ENCODE data around the gene IRGM.
"Not testable (repeated sequence)": the region's sequence is repeated elsewhere in the genome, so short reads cannot be mapped to it uniquely, and the experiment has no call there.

IRGM gene

DNA sequence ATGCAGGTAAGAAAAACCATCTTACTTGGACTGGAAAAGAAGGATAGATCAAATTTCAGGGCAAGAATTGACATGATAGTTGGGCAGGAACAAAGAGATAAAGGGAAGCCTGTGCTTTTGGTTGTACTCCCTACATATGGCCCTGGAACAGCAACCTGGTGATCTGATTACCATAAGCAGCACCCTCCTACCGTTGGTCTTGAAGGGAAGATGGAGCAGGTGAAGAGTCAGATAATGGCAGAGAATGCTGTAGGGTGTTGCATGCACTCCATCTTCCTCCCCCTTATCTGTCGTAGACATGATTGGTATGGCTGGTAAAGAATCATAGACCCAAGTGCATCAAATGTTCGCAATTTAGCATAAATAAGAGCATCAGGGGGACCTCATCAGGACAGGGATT, 4.7 kb downstream of the IRGM start:
- TF ChIP-seq, protein P1, sequence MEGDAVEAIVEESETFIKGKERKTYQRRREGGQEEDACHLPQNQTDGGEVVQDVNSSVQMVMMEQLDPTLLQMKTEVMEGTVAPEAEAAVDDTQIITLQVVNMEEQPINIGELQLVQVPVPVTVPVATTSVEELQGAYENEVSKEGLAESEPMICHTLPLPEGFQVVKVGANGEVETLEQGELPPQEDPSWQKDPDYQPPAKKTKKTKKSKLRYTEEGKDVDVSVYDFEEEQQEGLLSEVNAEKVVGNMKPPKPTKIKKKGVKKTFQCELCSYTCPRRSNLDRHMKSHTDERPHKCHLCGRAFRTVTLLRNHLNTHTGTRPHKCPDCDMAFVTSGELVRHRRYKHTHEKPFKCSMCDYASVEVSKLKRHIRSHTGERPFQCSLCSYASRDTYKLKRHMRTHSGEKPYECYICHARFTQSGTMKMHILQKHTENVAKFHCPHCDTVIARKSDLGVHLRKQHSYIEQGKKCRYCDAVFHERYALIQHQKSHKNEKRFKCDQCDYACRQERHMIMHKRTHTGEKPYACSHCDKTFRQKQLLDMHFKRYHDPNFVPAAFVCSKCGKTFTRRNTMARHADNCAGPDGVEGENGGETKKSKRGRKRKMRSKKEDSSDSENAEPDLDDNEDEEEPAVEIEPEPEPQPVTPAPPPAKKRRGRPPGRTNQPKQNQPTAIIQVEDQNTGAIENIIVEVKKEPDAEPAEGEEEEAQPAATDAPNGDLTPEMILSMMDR (IDR thresholded peaks at IDR 0.05; ENCODE audit: borderline replicate concordance, insufficient read depth, low read depth, low read length), result no peak
- H3K4me3 ChIP-seq (ENCODE audit: low read depth, low read length), result no peak overlapping the region

DNA sequence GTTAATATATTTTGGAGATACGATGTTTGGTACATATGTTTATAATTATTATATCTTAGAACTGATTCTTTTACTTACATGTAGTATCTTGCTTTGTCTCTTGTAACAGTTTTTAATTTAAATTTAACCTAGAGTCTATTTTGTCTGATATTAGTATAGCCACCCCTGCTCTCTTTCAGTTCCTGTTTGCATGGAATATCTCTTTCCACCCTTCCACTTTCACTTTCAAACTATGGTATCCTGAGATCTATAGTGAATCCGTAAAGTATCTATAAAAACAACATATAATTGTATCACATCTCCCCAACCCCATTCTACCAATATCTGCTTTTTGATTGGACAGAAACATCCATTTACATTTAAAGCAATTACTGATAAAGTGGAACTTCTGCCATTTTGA, 7.2 kb downstream of the IRGM start:
- TF ChIP-seq, protein P1 (IDR thresholded peaks at IDR 0.05; ENCODE audit: borderline replicate concordance, insufficient read depth, low read depth, low read length), result no peak
- no peak overlapping the region for H3K4me3 ChIP-seq (ENCODE audit: low read depth, low read length)

DNA sequence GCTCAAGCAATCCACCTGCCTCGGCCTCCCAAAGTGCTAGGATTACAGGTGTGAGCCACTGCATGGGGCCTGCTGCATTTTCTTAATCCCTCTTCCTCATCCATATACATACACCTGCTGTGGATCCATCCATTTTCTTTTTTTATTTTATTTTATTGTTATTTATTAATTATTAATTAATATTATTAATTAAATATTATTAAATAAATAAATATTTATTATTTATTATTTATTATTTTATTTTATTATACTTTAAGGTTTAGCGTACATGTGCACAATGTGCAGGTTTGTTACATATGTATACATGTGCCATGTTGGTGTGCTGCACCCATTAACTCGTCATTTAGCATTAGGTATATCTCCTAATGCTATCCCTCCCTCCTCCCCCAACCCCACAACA, 10.4 kb downstream of the IRGM start:
- H3K4me3 ChIP-seq (ENCODE audit: low read depth, low read length), result not testable (repeated sequence)

DNA sequence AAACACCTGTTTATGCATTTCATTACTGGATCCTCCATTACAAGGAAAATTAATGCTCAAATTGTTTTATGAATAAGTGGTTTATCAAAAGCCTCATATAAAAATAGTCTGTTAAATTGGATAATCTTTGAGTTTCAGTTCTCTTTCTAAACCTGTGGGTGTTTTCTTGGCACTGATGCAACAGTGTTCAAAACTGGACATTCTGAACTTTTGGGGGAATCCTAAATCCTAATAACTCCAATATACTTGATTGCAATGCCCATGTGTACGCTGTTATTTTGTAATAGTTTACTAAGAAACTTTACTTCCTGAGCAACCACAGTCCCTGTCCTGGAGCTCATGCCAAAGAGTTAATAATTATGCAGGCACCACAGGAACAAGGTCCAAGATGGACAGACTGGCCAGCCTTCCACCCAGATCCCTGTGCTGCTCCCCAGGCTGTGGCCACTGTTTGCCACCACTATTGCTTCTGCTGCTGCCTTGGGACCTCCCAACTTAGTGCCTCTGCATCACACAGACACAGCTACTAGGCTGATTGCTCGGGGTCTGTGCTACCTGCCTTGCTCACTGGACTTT, 14.0 kb downstream of the IRGM start:
- TF ChIP-seq, protein P1 (IDR thresholded peaks at IDR 0.05; ENCODE audit: borderline replicate concordance, insufficient read depth, low read depth, low read length), result no peak
- no peak overlapping the region for H3K4me3 ChIP-seq (ENCODE audit: low read depth, low read length)

DNA sequence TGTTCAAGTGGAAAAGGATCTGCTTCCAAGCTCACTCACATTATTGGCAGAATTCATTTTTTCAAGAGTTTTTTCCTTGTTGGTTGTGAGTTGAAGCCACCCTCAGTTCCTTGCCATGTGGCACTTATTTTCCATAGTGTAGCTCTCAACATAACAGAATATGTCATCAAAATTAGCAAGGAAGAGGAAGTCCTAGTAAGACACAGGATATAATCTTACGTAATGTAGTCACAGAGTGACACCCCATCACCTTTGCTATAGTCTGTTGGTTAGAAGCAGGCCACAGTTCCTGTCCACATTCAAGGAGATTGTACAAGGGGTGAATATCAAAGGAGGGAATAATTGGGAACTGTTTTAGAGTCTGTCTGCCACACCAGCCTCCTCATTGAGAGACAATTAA, 15.7 kb downstream of the IRGM start:
- TF ChIP-seq, protein P1 (IDR thresholded peaks at IDR 0.05; ENCODE audit: borderline replicate concordance, insufficient read depth, low read depth, low read length), result no peak

GRCh38 chr5:150879358-150879757, 33.0 kb downstream of the IRGM start:
- TF ChIP-seq, protein P1 (IDR thresholded peaks at IDR 0.05; ENCODE audit: borderline replicate concordance, insufficient read depth, low read depth, low read length), result no peak
- H3K4me3 ChIP-seq (ENCODE audit: low read depth, low read length), result no peak overlapping the region

More for the DNA sequence above, 15.7 kb downstream of the IRGM start:
- H3K4me3 ChIP-seq (ENCODE audit: low read depth, low read length), result no peak overlapping the region

DNA sequence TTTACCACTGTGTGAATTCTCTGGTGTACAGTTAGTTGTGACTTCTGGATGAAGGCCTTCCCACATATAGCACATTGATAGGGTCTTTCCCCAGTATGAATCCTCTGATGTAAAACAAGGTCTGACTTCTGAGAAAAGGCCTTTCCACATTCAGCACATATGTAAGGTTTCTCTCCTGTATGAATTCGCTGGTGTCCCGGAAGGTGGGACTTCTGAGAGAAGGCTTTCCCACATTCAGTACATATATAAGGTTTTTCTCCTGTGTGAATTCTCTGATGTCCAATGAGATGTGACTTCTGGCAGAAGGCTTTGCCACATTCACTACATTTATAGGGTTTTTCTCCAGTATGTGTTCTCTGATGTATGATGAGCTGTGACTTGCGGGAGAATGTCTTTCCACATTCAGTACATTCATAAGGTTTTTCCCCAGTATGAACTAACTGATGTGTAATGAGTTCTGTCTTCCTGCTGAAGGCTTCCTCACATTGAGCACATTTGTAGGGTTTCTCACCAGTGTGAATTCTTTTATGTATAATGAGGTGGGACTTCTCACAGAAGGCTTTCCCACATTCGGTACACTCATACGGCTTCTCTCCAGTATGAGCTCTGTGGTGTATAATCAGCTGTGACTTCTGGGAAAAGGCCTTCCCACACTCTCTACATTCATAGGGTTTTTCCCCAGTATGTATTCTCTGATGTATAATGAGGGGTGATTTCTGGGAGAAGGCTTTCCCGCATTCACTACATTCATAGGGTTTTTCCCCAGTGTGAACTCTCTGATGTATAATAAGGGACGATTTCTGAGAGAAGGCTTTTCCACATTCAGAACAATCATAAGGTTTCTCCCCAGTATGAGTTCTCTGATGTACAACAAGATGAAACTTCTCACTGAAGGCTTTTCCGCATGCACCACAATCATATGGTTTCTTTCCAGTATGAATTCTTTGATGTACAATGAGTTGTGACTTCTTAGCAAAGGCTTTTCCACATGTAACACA, 49.4 kb downstream of the IRGM start:
- no peak overlapping the region for H3K4me3 ChIP-seq (ENCODE audit: low read depth, low read length)
- TF ChIP-seq, protein P1 (IDR thresholded peaks at IDR 0.05; ENCODE audit: borderline replicate concordance, insufficient read depth, low read depth, low read length), result no peak
